ENCODE results near the gene CLTCL1.

DNA sequence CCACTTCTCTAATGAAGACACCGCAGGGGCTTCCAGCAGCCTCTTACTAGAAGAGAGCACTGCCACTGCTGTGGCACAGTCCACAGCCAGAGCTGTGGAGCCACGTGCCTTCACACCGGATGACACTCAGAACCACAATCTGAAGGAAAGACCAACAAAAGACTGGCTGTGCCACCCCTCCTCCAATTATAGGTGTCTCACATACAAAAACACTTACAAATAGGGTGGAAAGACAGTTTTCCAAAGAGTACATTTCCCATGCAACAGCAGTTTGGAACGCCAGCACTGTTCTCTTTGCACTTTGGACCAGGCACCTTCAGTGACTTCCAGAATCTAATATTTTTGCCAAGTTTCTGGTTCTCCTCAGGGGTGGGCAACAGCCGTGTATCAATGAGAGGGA, 74.9 kb downstream of the CLTCL1 start:
- TF ChIP-seq POLR2A (IDR thresholded peaks at IDR 0.05) = no peak
- TF ChIP-seq, protein P1, sequence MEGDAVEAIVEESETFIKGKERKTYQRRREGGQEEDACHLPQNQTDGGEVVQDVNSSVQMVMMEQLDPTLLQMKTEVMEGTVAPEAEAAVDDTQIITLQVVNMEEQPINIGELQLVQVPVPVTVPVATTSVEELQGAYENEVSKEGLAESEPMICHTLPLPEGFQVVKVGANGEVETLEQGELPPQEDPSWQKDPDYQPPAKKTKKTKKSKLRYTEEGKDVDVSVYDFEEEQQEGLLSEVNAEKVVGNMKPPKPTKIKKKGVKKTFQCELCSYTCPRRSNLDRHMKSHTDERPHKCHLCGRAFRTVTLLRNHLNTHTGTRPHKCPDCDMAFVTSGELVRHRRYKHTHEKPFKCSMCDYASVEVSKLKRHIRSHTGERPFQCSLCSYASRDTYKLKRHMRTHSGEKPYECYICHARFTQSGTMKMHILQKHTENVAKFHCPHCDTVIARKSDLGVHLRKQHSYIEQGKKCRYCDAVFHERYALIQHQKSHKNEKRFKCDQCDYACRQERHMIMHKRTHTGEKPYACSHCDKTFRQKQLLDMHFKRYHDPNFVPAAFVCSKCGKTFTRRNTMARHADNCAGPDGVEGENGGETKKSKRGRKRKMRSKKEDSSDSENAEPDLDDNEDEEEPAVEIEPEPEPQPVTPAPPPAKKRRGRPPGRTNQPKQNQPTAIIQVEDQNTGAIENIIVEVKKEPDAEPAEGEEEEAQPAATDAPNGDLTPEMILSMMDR (IDR thresholded peaks at IDR 0.05) = no peak
